Trophoblast cell (in vitro differentiated cells and primary cell): ENCODE data around the gene ZMYND19.

ENCODE experiments used
- DNase-seq, 2 donors: peaks; one replicate each; pipeline ENCODE4 v3.0.0-alpha.2; 2016
- H2AFZ ChIP-seq: 2 replicates; pipeline ENCODE4 v1.6.1; 2013; ENCODE audit warnings: low read length, moderate library complexity, mild to moderate bottlenecking; ENCODE audit not compliant: insufficient read depth, poor library complexity
- H2AK5ac ChIP-seq: 2 replicates; pipeline ENCODE4 v1.6.1; 2013; ENCODE audit warnings: mild to moderate bottlenecking, low read length
- H2BK120ac ChIP-seq: 2 replicates; pipeline ENCODE4 v1.6.1; 2013; ENCODE audit warnings: low read length, mild to moderate bottlenecking, moderate library complexity; ENCODE audit not compliant: insufficient read depth, poor library complexity
- H2BK12ac ChIP-seq: 2 replicates; pipeline ENCODE4 v1.6.1; 2013; ENCODE audit warnings: mild to moderate bottlenecking, low read length, moderate library complexity
- H2BK5ac ChIP-seq: 2 replicates; pipeline ENCODE4 v1.6.1; 2013; ENCODE audit warnings: low read length, low read depth, moderate library complexity, mild to moderate bottlenecking; ENCODE audit not compliant: poor library complexity
- H3K14ac ChIP-seq: 2 replicates; pipeline ENCODE4 v1.6.1; 2013; ENCODE audit warnings: mild to moderate bottlenecking, low read length
- H3K18ac ChIP-seq: 2 replicates; pipeline ENCODE4 v1.6.1; 2013; ENCODE audit warnings: mild to moderate bottlenecking, low read length
- H3K23ac ChIP-seq: 2 replicates; pipeline ENCODE4 v1.6.1; 2013; ENCODE audit warnings: low read length
- H3K27ac ChIP-seq: 2 replicates; pipeline ENCODE4 v1.5.1; 2013; ENCODE audit warnings: low read depth, mild to moderate bottlenecking, inconsistent platforms, low read length, moderate library complexity
- H3K27me3 ChIP-seq: 2 replicates; pipeline ENCODE4 v1.6.1; 2013; ENCODE audit warnings: inconsistent platforms, mild to moderate bottlenecking, low read length, moderate library complexity; ENCODE audit not compliant: insufficient read depth
- H3K36me3 ChIP-seq, 2 experiments: 1 replicate in 1 of 2; 2 replicates in 1 of 2; pipeline ENCODE4 v1.6.1; 2013; ENCODE audit warnings: low read length in 2 of 2, mild to moderate bottlenecking in 2 of 2, moderate library complexity in 1 of 2; ENCODE audit not compliant: insufficient read depth in 2 of 2, control insufficient read depth in 1 of 2
- H3K4ac ChIP-seq: 2 replicates; pipeline ENCODE4 v1.6.1; 2013; ENCODE audit warnings: low read depth, mild to moderate bottlenecking, low read length, moderate library complexity
- H3K4me1 ChIP-seq, 2 experiments: 1 replicate in 1 of 2; 2 replicates in 1 of 2; pipeline ENCODE4 v1.6.1; 2013; ENCODE audit warnings: low read length in 2 of 2, mild to moderate bottlenecking in 2 of 2, moderate library complexity in 1 of 2; ENCODE audit not compliant: insufficient read depth in 2 of 2, control insufficient read depth in 1 of 2
- H3K4me2 ChIP-seq: 2 replicates; pipeline ENCODE4 v1.6.1; 2013; ENCODE audit warnings: inconsistent platforms, mild to moderate bottlenecking, low read length, moderate library complexity
- H3K4me3 ChIP-seq: 2 replicates; pipeline ENCODE4 v1.5.1; 2013; ENCODE audit warnings: mild to moderate bottlenecking, low read depth, low read length, inconsistent platforms
- H3K79me1 ChIP-seq: one replicate; pipeline ENCODE4 v1.6.1; 2013; ENCODE audit warnings: low read length
- H3K79me2 ChIP-seq: 2 replicates; pipeline ENCODE4 v1.6.1; 2013; ENCODE audit warnings: low read length, mild to moderate bottlenecking; ENCODE audit not compliant: control insufficient read depth, insufficient read depth, poor library complexity
- H3K9ac ChIP-seq: 2 replicates; pipeline ENCODE4 v1.6.1; 2013; ENCODE audit warnings: mild to moderate bottlenecking, low read length
- H3K9me3 ChIP-seq: 2 replicates; pipeline ENCODE4 v1.6.1; 2013; ENCODE audit warnings: low read depth, mild to moderate bottlenecking, control low read depth, inconsistent platforms, low read length; ENCODE audit not compliant: insufficient read depth
- H4K12ac ChIP-seq: 2 replicates; pipeline ENCODE4 v1.6.1; 2013; ENCODE audit warnings: low read depth, mild to moderate bottlenecking, low read length, moderate library complexity
- H4K8ac ChIP-seq: 2 replicates; pipeline ENCODE4 v1.6.1; 2013; ENCODE audit warnings: low read depth, mild to moderate bottlenecking, low read length, moderate library complexity
- H4K91ac ChIP-seq: one replicate; pipeline ENCODE4 v1.6.1; 2013; ENCODE audit warnings: low read depth, mild to moderate bottlenecking, low read length, moderate library complexity
- WGBS: extraction: QIAGEN DNeasy Blood & Tissue Kit; methylation state at CpG from one replicate; pipeline ENCODE4 v1.1.7; 2013; ENCODE audit warnings: missing lambda C conversion rate; ENCODE audit not compliant: insufficient read length, insufficient coverage; ENCODE audit errors: extremely low coverage; 5-methylcytosine and 5-hydroxymethylcytosine counted together

Gene ZMYND19

GRCh38 chr9:137615387-137615871 is 25.1 kb upstream of the ZMYND19 start:
- WGBS: no CpG with 5 or more reads among the region's 19 CpGs

GRCh38 chr9:137614631-137615386 is 24.5 kb upstream of the ZMYND19 start:
- Histone ChIP-seq H4K12ac (no peak overlapping the region), H3K79me2 (peaks cover 12% of the 10 kb centered on the region), H3K4ac (no peak overlapping the region), H3K9me3 (peaks cover 1% of the 10 kb centered on the region), H3K27me3 (no peaks in the 10 kb centered on the region), H3K4me1 (peaks cover 23 to 29% of the 10 kb centered on the region in 2 experiments), H3K14ac (no peak overlapping the region), H3K9ac (no peak overlapping the region), H4K8ac (no peak overlapping the region), H2AK5ac (no peak overlapping the region), H2BK5ac (no peak overlapping the region), H4K91ac (no peak overlapping the region), H3K4me2 (no peak overlapping the region), H2BK120ac (no peak overlapping the region), H3K4me3 (no peak overlapping the region), H2BK12ac (no peak overlapping the region), H2AFZ (no peak overlapping the region), H3K23ac (no peak overlapping the region), H3K79me1 (peaks cover 29% of the 10 kb centered on the region), H3K36me3 (peaks cover 31 to 33% of the 10 kb centered on the region in 2 experiments), H3K18ac (no peak overlapping the region), H3K27ac (no peak overlapping the region)
- no peak for DNase-seq
- WGBS: no CpG with 5 or more reads among the region's 25 CpGs

More at GRCh38 chr9:137615387-137615871, 25.1 kb upstream of the ZMYND19 start:
- no peak overlapping the region for H3K14ac ChIP-seq
- H3K9ac ChIP-seq: no peak overlapping the region
- no peak overlapping the region for H3K23ac ChIP-seq
- H3K4me3 ChIP-seq: no peak overlapping the region
- H2BK12ac ChIP-seq: no peak overlapping the region
- H2BK5ac ChIP-seq: no peak overlapping the region
- H2AK5ac ChIP-seq: no peak overlapping the region
- H3K4me1 ChIP-seq: peaks cover 23 to 29% of the 10 kb centered on the region in 2 experiments
- peaks cover 31 to 33% of the 10 kb centered on the region in 2 experiments for H3K36me3 ChIP-seq
- no peak overlapping the region for H2BK120ac ChIP-seq
- no peak overlapping the region for H3K27ac ChIP-seq
- peaks cover 13% of the 10 kb centered on the region for H3K79me2 ChIP-seq
- no peak overlapping the region for H3K4ac ChIP-seq
- no peak overlapping the region for H4K8ac ChIP-seq
- H3K79me1 ChIP-seq: peaks cover 29% of the 10 kb centered on the region
- no peak overlapping the region for H2AFZ ChIP-seq
- peaks cover 1% of the 10 kb centered on the region for H3K9me3 ChIP-seq
- H4K12ac ChIP-seq: no peak overlapping the region
- H3K18ac ChIP-seq: no peak overlapping the region
- DNase-seq: no peak
- H3K27me3 ChIP-seq: no peaks in the 10 kb centered on the region
- no peak overlapping the region for H3K4me2 ChIP-seq
- no peak overlapping the region for H4K91ac ChIP-seq

- peaks cover 31 to 33% of the 10 kb centered on the region in 2 experiments for H3K36me3 ChIP-seq
- peaks cover 27% of the 10 kb centered on the region for H3K79me1 ChIP-seq
- peaks cover 9% of the 10 kb centered on the region for H3K79me2 ChIP-seq
- no peak overlapping the region for H4K91ac ChIP-seq
- H3K4me2 ChIP-seq: no peak overlapping the region
- H4K12ac ChIP-seq: no peak overlapping the region
- no peak overlapping the region for H2BK5ac ChIP-seq
- no peak overlapping the region for H3K4me3 ChIP-seq
- H3K9ac ChIP-seq: no peak overlapping the region
- H3K18ac ChIP-seq: no peak overlapping the region
- no peak overlapping the region for H2AFZ ChIP-seq
- no peak overlapping the region for H2AK5ac ChIP-seq
- H3K27ac ChIP-seq: no peak overlapping the region
- no peaks in the 10 kb centered on the region for H3K27me3 ChIP-seq
- WGBS: no CpG with 5 or more reads among the region's 27 CpGs
- peaks cover 23 to 29% of the 10 kb centered on the region in 2 experiments for H3K4me1 ChIP-seq
- no peak overlapping the region for H2BK120ac ChIP-seq
- H3K14ac ChIP-seq: no peak overlapping the region
- H4K8ac ChIP-seq: no peak overlapping the region
- peaks cover 1% of the 10 kb centered on the region for H3K9me3 ChIP-seq
- no peak overlapping the region for H3K4ac ChIP-seq
- no peak overlapping the region for H2BK12ac ChIP-seq
- no peak overlapping the region for H3K23ac ChIP-seq
- no peak for DNase-seq
Measured at GRCh38 chr9:137613738-137614523, 23.6 kb upstream of the ZMYND19 start.

- Histone ChIP-seq H3K9ac (no peak overlapping the region), H4K91ac (peak overlapping the region; percentile 92), H3K18ac (peak overlapping the region; percentile 11), H3K9me3 (peaks cover 1% of the 10 kb centered on the region), H3K79me2 (peaks cover 6% of the 10 kb centered on the region), H3K4me3 (no peak overlapping the region), H4K12ac (peak overlapping the region; percentile 52), H3K4ac (peak overlapping the region; percentile 4), H2BK12ac (peak overlapping the region; percentile 20), H2AFZ (peak overlapping the region; percentile 52), H3K4me1 (peaks cover 23 to 29% of the 10 kb centered on the region in 2 experiments), H3K23ac (no peak overlapping the region), H3K36me3 (peaks cover 33% of the 10 kb centered on the region in 2 experiments), H3K14ac (peak overlapping the region; percentile 54), H2BK5ac (peak overlapping the region; percentile 24), H2BK120ac (peak overlapping the region; percentile 50), H3K79me1 (peaks cover 23% of the 10 kb centered on the region), H3K27me3 (no peaks in the 10 kb centered on the region), H3K27ac (peak overlapping the region; percentile 71), H2AK5ac (peak overlapping the region; percentile 75), H3K4me2 (no peak overlapping the region), H4K8ac (peak overlapping the region; percentile 78)
- WGBS: no CpG with 5 or more reads among the region's 5 CpGs
- DNase-seq: no peak
Measured at GRCh38 chr9:137613259-137613658, 22.9 kb upstream of the ZMYND19 start.
